HG02610 (cell line): ENCODE data around the gene RNF225.
"Not testable (repeated sequence)": the region's sequence is repeated elsewhere in the genome, so short reads cannot be mapped to it uniquely, and the experiment has no call there.

Experiments
- ATAC-seq: cut with Tn5 transposase; IDR thresholded peaks from one replicate; pipeline ENCODE4 v1.9.1; 2021; ENCODE audit warnings: mild to moderate bottlenecking, moderate library complexity; ENCODE audit not compliant: unreplicated experiment

RNF225 gene

DNA sequence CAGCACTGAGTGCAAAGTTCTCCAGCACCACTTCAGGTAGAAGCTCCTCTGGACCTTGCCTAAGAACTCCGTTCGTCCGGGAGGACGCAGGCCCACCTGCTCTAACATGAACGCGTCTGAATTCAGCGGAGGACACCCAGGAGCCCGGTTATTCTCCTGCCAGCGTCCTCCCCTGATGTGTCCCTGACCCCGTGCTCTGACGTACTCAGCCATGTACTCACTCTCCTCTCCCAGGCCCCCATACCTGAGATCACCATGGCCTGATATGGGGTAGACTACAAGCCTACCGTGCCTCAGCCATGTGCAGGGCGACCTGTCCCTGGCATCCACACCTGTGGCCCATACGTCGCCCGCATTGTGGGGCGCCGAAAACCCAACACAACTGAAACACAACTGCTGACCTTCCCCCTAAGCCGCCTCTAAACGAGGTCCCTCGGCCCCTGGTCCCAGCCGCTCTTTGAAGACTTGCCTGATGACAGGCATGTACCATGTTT is 12.2 kb downstream of the RNF225 start:
- no peak for ATAC-seq

DNA sequence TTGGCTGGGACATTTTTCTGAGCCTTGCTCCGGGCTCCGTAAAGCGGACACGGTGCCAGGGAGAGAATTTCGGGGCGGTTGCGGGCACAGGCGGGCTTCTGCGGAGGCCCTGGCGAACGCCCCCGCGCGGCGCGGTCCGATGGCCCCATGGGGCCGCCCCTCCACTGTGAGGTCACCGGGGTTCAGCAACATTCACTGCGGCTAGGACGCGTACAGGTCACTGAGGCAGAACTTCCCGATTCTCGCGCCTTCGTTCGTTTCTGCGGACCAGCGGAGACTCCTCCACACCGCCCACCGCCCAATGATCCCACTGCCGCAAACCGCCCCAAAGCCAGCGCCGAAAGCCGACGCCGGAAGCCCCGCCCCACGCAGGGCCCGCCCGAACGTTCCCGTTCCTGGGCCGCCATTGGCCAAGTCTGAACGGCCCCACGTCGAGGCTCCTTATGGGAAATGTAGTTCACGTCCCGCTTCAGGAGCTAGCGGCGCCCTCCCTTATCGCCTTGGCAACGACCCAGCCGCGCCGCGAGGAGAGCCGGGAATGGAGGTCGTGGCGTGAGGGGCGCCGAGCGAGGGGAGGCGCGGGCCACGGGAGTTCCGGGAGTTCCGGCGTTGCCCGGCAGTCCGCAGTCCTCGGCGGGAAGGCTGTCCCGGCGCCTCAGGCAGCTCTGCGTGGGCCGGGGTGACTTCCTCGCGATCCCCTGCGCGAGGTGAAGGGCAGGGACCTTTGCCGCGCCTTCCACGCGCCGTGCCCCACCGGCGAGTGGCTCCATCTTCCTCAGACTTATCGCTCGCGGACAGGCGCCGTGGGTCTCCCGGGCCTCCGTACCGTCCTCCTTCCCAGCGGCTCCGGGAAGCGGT is 12.9 kb downstream of the RNF225 start, which contains the start of gene ZNF584:
ZNF584 (plus strand) TSS at position 498 of the 858 bp plus-strand sequence. CDS start 499 bp downstream, outside the sequence.
- peak; percentile 95 for ATAC-seq

DNA sequence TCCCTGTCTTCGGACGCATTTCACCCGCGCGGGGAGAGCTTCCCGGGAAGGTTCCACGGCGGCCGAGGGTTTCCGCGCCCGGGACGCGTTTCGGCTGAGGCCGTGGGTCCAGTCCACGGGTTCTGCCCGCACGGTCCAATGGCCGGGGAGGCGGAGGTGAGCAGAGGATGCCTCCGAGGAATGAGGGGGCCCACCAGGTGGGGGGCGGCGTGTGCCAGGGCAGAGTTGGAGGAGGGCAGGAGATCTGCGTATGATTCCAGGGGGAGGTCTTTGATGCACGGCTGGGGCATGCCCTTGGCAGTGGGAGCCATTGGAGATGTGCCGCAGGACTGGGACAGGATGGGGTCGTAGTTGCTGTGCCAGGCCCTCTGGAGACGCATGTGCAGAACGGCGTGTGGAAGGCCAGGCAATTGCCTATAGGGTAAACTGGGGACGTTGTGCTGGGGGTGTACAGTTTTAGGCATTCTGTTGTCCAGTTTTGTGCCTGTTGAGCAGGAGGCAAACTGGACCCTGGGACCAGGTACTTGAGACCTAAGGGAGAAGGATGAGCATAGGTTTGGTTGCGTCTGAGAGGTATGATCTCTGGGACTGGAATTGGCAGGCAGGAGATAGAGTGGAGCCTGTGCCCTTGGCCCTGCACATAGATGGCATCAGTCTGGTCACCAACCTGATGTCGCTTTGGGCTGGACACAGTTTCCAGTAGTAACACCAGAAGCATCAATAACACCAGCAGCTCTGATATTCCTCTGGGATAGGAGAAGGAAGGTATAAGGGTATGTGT is 13.7 kb downstream of the RNF225 start:
- ATAC-seq: no peak

DNA sequence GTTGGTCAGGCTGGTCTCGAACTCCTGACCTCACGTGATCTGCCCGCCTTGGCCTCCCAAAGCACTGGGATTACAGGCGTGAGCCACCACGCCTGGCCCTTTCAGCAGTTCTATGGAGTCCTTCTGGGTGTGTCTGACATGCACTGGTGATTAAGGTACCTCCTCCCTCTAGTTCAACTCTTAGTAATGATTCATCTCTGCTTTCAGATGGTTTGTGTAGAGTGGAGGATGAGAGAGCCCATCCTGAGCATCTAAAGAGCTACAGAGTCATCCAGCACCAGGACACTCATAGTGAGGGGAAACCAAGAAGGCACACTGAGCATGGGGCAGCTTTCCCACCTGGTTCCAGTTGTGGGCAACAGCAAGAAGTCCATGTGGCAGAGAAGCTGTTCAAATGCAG is 21.1 kb downstream of the RNF225 start:
- no peak for ATAC-seq

DNA sequence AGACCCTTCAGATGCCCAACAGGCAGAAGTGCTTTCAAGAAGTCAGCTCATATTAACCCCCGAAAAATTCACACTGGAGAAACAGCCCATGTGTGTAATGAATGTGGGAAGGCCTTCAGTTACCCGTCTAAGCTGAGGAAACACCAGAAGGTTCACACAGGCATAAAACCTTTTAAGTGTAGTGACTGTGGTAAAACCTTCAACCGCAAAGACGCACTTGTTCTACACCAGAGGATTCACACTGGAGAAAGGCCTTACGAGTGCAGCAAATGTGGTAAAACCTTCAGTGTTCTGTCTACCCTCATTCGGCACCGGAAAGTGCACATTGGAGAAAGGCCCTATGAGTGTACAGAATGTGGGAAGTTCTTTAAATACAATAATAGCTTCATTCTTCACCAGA is 21.6 kb downstream of the RNF225 start:
- no peak for ATAC-seq

DNA sequence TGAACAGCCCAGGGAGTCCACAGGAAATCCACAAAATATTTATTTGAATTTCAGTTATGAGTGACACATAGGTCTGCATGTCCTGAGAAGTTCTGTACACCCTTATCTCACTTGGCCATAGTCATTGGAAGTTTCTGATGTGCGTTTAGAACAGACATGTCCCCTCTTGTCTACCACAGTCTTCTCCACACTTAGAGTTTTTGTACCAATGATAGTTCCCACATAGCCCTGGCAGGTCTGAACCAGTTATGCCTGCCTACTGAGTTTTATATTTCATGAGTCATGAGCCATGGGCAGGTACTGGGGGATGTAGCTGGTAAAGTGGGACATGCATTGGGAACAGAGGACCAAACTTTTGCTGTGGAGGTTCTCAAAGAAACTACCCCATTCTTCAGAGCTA is 33.2 kb downstream of the RNF225 start:
- ATAC-seq: no peak

DNA sequence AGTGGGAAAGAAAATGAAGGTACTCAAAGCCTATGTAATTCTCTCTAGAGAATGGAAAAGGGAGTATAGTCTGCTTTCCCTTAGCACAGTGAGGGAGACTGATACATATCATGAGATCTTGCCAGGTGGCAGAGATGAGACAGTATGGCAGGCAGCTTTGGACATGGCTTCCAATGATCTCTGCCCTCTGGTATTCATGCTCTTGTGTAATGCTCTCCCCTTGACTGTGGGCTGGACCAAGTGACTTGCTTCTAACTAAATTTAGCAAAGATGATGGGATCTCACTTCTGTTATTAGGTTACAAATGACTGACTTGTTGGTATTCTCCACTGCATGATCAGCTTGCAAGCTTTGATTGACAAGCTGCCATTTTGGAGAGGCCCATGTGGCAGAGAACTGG is 34.3 kb downstream of the RNF225 start:
- no peak for ATAC-seq

DNA sequence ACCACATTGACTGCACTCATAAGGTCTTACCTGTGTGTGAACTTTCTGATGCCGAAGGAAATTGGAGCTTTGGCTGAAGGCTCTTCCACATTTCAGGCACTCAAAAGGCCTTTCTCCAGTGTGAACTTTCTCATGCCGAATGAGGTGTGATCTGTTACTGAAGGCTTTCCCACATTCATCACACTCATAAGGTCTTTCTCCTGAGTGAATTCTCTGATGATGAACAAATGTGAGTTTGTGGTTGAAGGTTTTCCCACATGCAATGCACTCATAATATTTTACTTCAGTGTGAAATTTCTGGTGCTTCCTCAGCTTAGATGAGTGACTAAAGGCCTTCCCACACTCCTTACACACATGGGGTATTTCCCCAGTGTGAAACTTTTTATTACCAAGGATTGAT is 38.8 kb downstream of the RNF225 start:
- no peak for ATAC-seq

- ATAC-seq: peak; percentile 93
Observed at GRCh38 chr19:58439576-58440554, 44.4 kb downstream of the RNF225 start, which contains the start of gene ZNF132. ZNF132 (minus strand) TSS chr19:58440153; CDS start chr19:58439821, 332 bp downstream.

- no peak for ATAC-seq
Observed at GRCh38 chr19:58440556-58440955, 45.1 kb downstream of the RNF225 start.

DNA sequence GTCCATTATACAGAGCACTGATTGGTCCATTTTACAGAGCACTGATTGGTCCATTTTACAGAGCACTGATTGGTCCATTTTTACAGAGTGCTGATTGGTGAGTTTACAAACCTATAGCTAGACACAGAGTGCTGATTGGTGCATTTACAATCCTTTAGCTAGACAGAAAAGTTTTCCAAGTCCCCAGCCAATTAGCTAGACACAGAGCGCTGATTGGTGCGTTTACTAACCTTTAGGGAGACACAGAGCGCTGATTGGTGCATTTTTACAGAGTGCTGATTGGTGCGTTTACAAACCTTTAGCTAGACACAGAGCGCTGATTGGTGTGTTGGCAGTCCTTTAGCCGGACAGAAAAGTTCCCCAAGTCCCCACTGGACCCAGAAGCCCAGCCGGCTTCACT is 47.5 kb downstream of the RNF225 start:
- ATAC-seq: not testable (repeated sequence)
